ENCODE measurements around the gene GIPC1.
"Not testable (repeated sequence)": the region's sequence is repeated elsewhere in the genome, so short reads cannot be mapped to it uniquely, and the experiment has no call there.

DNA sequence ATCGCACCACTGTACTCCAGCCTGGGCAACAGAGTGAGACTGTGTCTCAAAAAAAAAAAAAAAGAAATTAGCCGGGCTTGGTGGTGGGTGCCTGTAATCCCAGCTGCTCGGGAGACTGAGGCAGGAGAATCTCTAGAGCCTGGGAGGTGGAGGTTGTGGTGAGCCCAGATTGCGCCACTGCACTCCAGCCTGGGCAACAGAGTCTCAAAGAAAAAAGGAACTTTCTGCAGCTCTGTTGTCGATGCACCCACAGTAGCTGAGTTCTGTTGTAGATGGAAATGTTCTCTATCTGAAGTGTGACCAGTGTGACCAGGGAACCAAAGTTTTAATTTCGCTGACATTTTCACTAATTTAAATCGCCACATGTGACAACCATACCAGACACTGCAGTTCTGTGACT lies 33.5 kb downstream of the GIPC1 start:
- TF ChIP-seq, protein P1, sequence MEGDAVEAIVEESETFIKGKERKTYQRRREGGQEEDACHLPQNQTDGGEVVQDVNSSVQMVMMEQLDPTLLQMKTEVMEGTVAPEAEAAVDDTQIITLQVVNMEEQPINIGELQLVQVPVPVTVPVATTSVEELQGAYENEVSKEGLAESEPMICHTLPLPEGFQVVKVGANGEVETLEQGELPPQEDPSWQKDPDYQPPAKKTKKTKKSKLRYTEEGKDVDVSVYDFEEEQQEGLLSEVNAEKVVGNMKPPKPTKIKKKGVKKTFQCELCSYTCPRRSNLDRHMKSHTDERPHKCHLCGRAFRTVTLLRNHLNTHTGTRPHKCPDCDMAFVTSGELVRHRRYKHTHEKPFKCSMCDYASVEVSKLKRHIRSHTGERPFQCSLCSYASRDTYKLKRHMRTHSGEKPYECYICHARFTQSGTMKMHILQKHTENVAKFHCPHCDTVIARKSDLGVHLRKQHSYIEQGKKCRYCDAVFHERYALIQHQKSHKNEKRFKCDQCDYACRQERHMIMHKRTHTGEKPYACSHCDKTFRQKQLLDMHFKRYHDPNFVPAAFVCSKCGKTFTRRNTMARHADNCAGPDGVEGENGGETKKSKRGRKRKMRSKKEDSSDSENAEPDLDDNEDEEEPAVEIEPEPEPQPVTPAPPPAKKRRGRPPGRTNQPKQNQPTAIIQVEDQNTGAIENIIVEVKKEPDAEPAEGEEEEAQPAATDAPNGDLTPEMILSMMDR (IDR thresholded peaks at IDR 0.05), result not testable (repeated sequence)
- TF ChIP-seq POLR2A (IDR thresholded peaks at IDR 0.05), result not testable (repeated sequence)

Measured in adrenal gland (tissue), 5 donors.